ENCODE measurements around the gene P2RX2.

Gene P2RX2

GRCh38 chr12:132618683-132619043 is at the start of gene P2RX2:
TSS of gene P2RX2 (plus strand) at chr12:132618776. CDS start at chr12:132618817, 41 bp downstream.
- no peak for DNase-seq (ENCODE audit: low read depth)

- DNase-seq (ENCODE audit: low read depth), result no peak
These were observed 49.6 kb upstream of the P2RX2 start for GRCh38 chr12:132568826-132569480.

GRCh38 chr12:132569856-132570480 is 48.6 kb upstream of the P2RX2 start:
- no peak for DNase-seq (ENCODE audit: low read depth)

GRCh38 chr12:132570635-132571034 is 47.9 kb upstream of the P2RX2 start:
- DNase-seq (ENCODE audit: low read depth), result no peak

- DNase-seq (ENCODE audit: low read depth), result no peak
These were observed 47.5 kb upstream of the P2RX2 start for GRCh38 chr12:132571051-132571450.

GRCh38 chr12:132571598-132571997 is 47.0 kb upstream of the P2RX2 start:
- DNase-seq (ENCODE audit: low read depth), result no peak

- DNase-seq (ENCODE audit: low read depth), result no peak
These were observed 46.5 kb upstream of the P2RX2 start for GRCh38 chr12:132572106-132572505.

GRCh38 chr12:132572801-132573760 is 45.5 kb upstream of the P2RX2 start:
- no peak for DNase-seq (ENCODE audit: low read depth)

GRCh38 chr12:132574271-132574996 is 44.1 kb upstream of the P2RX2 start:
- DNase-seq (ENCODE audit: low read depth), result no peak

GRCh38 chr12:132575661-132576060 is 42.9 kb upstream of the P2RX2 start:
- no peak for DNase-seq (ENCODE audit: low read depth)

- no peak for DNase-seq (ENCODE audit: low read depth)
These were observed 41.9 kb upstream of the P2RX2 start for GRCh38 chr12:132576701-132577100.

GRCh38 chr12:132577191-132577920 is 41.2 kb upstream of the P2RX2 start:
- DNase-seq (ENCODE audit: low read depth), result no peak

GRCh38 chr12:132578118-132578517 is 40.5 kb upstream of the P2RX2 start:
- no peak for DNase-seq (ENCODE audit: low read depth)

GRCh38 chr12:132578826-132579225 is 39.8 kb upstream of the P2RX2 start:
- no peak for DNase-seq (ENCODE audit: low read depth)

GRCh38 chr12:132579744-132580143 is 38.8 kb upstream of the P2RX2 start:
- DNase-seq (ENCODE audit: low read depth), result no peak

- DNase-seq (ENCODE audit: low read depth), result no peak
These were observed 37.8 kb upstream of the P2RX2 start for GRCh38 chr12:132580701-132581292.

GRCh38 chr12:132581348-132582057 is 37.1 kb upstream of the P2RX2 start:
- DNase-seq (ENCODE audit: low read depth), result no peak

GRCh38 chr12:132582058-132582420 is 36.5 kb upstream of the P2RX2 start:
- DNase-seq (ENCODE audit: low read depth), result no peak

GRCh38 chr12:132582582-132583410 is 35.8 kb upstream of the P2RX2 start:
- no peak for DNase-seq (ENCODE audit: low read depth)

GRCh38 chr12:132583411-132583710 is 35.2 kb upstream of the P2RX2 start:
- no peak for DNase-seq (ENCODE audit: low read depth)

Measured in stimulated activated CD8-positive, alpha-beta memory T cell treated with anti-CD3 and anti-CD28 coated beads, Interleukin-12 subunit alpha, Interleukin-12 subunit beta, amount 100 ng/mL, for 1 hour (primary cell).